Measurements from ENCODE around the gene BAIAP2. TPM values are rescaled to one million over a fixed set of nuclear protein-coding genes. Genes with fewer than 3 reads are reported as not detected.

BAIAP2 gene
- total and polyA plus RNA-seq, 2 of the 13 experiments (the other 11 are each of a cell fraction or from before 2014, with no cell fraction given), result 22.5 to 24.0 TPM

DNA sequence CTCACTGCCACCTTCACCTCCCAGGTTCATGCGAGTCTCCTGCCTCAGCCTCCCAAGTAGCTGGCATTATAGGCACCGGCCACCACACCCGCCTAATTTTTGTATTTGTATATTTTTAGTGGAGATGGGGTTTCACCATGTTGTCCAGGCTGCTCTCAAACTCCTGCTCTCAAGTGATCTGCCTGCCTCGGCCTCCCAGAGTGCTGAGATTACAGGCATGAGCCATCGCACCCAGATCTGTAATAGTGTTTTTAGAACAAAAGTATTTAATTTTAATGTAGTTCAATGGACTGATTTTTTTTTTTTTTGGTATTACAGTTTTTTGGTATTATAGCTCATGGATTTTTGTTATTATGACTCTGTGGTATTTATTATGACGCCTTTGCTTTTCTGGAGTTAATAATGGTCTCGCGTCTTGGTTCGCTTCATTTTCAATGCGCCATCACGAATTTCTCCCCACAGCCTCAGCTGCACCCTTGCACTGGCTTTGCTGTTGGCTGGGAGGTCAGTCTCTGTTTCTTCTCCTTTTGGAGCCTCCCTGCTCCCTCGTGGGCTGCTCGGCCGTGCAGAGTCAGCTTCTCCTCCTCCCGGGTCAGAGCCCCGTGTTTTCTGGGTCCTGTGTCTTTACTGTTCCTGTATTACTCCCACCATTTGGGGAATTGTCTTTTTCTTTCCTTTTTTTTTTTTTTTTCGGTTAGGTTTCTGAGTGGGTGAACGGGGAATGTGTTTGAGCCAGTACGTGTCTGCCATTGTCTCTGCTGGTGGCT, 27.2 kb downstream of the BAIAP2 start:
- CTCF ChIA-PET (ENCODE audit: low intra/inter-chr PET ratio, low total read pairs), result no interaction called here
- 96% methylated on average over 19 of the region's 19 CpGs for WGBS (ENCODE audit: low lambda C conversion rate)
- Histone ChIP-seq H3K4me3 (replicated peaks in 1 of 3; ENCODE audit: insufficient read depth in 1 of 3, low read depth in 2 of 3, low read length in 3 of 3) (no peak overlapping the region), H3K4me2 (ENCODE audit: low read depth, low read length) (no peak overlapping the region), H3K27me3 (ENCODE audit: control insufficient read depth in 1 of 2, insufficient read depth in 2 of 2, low read length in 2 of 2) (no peaks in the 10 kb centered on the region), H3K79me2 (ENCODE audit: insufficient read depth, low read length) (no peaks in the 10 kb centered on the region), H3K4me1 (ENCODE audit: insufficient read depth, low read length) (peaks cover 14% of the 10 kb centered on the region), H4K20me1 (ENCODE audit: insufficient read depth, low read length) (peaks cover 3% of the 10 kb centered on the region; the same call in 1 of the 2 replicates), H3K36me3 (replicated peaks in 1 of 2; ENCODE audit: control insufficient read depth in 1 of 2, insufficient read depth in 2 of 2, low read length in 2 of 2) (peaks cover 25 to 48% of the 10 kb centered on the region in 2 experiments; a peak in 4 of 5 replicates), H3K27ac (ENCODE audit: extremely low read length, insufficient read depth, low read length) (no peak overlapping the region), H2AFZ (ENCODE audit: low read length) (no peak overlapping the region), H3K9ac (ENCODE audit: insufficient read depth, low read depth, low read length) (no peak overlapping the region), H3K9me3 (ENCODE audit: low read length) (no peaks in the 10 kb centered on the region)
- TF ChIP-seq, protein P1, sequence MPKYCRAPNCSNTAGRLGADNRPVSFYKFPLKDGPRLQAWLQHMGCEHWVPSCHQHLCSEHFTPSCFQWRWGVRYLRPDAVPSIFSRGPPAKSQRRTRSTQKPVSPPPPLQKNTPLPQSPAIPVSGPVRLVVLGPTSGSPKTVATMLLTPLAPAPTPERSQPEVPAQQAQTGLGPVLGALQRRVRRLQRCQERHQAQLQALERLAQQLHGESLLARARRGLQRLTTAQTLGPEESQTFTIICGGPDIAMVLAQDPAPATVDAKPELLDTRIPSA (CRISPR knock-in tag; IDR thresholded peaks at IDR 0.05; ENCODE audit: borderline replicate concordance), result no peak
- TF ChIP-seq AHR (CRISPR knock-in tag; IDR thresholded peaks at IDR 0.05) (no peak), DNMT1 (CRISPR knock-in tag; IDR thresholded peaks at IDR 0.05) (no peak), CHD2 (IDR thresholded peaks at IDR 0.05; ENCODE audit: low read depth, low read length) (no peak), ATM (IDR thresholded peaks at IDR 0.05; ENCODE audit: borderline replicate concordance) (no peak), ZFP37 (CRISPR knock-in tag; IDR thresholded peaks at IDR 0.05; ENCODE audit: borderline replicate concordance) (no peak), ZBTB8A (CRISPR knock-in tag; IDR thresholded peaks at IDR 0.05; ENCODE audit: borderline replicate concordance, low read depth) (no peak), PRMT3 (CRISPR knock-in tag; IDR thresholded peaks at IDR 0.05; ENCODE audit: borderline replicate concordance, low read depth) (no peak), KDM5A (IDR thresholded peaks at IDR 0.05; ENCODE audit: borderline replicate concordance, low read length) (no peak), ZBTB21 (CRISPR knock-in tag; IDR thresholded peaks at IDR 0.05) (no peak), MIER2 (CRISPR knock-in tag; IDR thresholded peaks at IDR 0.05) (no peak), BORCS8-MEF2B (CRISPR knock-in tag; IDR thresholded peaks at IDR 0.05) (no peak)
- TF ChIP-seq, protein P2, sequence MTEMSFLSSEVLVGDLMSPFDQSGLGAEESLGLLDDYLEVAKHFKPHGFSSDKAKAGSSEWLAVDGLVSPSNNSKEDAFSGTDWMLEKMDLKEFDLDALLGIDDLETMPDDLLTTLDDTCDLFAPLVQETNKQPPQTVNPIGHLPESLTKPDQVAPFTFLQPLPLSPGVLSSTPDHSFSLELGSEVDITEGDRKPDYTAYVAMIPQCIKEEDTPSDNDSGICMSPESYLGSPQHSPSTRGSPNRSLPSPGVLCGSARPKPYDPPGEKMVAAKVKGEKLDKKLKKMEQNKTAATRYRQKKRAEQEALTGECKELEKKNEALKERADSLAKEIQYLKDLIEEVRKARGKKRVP (CRISPR knock-in tag; IDR thresholded peaks at IDR 0.05), result no peak
- in situ Hi-C loops (cut with HindIII; ENCODE audit: extremely low pct_ligation_motif_present, low pct_unique_long_range_greater_than_20kb), result no loop called here
- intact Hi-C loops (cut with micrococcal nuclease; ENCODE audit: unreplicated experiment), result no loop called here
- FAIRE-seq, result no peak
- no peak for ATAC-seq
- BruUV-seq (replicated peaks), result no TSS peak
- DNase-seq (ENCODE audit: low spot score), result no peak
- POLR2A ChIA-PET, result no interaction called here
